ENCODE measurements around the gene AMFR.
"Not testable (repeated sequence)": the region's sequence is repeated elsewhere in the genome, so short reads cannot be mapped to it uniquely, and the experiment has no call there.

The AMFR gene

DNA sequence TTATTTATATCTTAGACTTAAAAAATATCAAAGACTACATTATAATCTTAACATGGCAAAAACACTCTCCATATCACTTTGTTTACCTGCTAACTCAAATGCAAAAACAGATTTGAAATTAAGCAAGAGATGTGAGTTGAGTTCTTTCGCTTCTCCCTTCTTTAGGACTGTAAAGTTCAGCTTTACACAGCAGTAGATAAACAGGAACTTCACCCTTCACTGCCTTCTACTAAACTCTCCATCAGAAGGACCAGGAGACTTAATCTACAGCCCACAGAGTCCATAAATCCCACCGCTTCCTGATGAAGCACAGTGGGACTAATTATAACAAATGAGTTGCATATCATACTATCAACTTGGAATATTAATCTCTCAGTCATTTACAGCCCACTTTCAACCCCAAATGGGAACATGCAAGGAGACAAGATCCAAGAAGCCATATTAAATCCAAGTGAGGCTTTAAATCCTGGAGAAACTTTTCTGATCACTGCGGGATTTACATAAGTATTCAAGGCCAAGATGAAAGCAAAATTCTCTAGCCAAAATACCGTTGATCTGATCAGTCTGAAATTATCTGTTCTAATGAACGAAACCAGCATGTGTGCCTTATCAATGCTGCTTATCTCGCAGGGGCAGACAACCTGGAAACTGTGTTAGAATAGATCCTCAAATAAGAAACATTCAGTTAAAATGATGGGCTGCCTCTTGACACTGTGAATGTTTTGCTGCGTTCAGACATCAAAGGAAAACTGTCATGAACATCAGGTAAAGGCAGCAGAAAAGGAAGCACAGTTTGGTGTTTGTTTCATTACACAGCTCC lies 1.6 kb downstream of the AMFR start:
- DNase-seq: peak in 3 of 6 experiments; percentile 7 to 35 (median 34)

DNA sequence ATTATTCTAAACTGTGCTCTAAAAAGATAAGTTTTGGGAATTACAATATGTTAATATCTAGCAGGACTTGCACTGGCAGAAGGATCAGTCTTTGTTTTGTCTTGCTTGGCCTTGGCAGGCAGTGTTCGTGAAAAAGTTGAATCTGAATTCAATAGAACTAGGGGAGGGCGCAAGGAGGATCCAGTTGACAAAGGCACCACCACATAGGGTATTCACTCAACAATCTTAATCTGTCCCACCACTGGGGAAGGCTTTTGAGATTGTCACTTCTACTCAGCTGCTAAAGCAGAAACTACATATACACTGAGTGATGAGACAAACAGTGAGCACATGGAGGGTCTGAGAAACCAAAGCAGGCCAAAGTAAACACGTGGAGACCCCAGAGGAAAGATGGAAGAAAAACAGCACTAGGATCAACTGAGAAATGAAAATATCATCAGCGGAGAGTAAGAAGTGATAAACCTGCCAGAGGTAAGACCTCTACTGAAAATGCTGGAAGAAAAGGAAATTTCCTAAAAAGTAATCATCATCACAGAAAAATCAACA lies 2.4 kb downstream of the AMFR start:
- no peak for DNase-seq

DNA sequence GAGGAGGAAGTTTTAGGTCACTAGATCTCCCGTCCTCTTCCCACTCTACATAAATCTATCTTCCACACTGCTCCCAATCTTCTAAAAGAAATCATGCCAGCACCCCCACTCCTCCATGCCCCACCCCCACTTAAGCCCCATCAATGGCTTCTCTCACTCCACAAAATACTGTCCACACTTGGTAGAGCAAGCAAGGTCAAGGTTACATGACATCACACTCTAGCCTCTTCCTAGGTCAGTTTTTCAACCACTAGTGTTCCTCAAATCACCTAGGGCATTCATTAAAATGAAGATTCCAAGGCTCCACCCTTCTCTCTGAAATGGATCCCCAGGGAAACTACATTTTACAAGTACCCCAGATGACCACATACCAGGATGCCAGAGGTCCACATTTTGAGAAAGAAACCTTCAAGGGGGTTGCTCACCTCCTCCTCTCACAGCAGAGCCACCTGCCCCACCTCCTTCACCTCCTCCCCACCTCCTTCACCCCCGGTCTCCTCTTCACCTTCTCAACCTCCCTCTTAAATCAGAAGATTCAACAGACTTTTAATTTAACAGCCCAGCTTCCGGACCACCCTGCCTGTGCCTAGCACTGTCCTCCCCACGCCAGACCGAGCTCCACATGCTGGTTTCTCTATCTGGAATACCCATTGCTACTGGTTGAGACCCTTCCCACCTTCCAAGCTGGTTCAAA lies 3.2 kb downstream of the AMFR start:
- no peak for DNase-seq

DNA sequence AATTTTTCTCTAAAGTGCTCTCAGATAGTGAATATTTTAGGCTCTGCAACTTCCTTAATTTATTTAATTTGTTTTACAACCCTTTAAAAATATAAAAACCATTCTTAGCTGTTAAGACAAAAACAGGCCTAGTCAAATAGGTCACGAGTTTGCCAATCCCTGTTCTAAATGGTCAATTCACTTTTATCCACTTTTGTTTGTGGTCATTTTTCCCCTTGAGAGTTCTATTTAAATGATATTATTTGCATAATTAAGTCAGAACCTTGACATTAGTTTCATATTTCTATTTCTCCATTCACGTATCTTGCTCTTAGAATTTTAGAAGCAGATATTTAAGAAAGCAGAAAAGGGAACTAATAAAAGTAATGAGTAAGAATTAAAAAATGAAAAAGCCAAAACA lies 4.0 kb downstream of the AMFR start:
- DNase-seq: no peak

DNA sequence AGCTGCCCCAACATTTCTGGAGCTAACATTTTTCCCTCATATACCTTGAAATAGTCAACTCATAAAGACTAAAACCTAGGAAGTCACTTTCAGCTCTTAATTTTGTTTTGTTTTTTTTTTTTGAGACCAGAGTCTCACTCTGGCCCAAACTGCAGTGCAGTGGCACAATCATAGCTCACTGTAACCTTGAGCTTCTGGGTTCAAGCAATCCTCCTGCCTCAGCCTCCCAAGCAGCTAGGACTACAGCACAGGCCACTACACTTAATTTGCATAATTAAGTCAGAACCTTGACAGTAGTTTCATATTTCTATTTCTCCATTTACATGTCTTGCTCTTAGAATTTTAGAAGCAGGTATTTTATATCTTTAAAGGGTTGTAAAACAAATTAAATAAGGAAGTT lies 4.7 kb downstream of the AMFR start:
- DNase-seq: no peak

DNA sequence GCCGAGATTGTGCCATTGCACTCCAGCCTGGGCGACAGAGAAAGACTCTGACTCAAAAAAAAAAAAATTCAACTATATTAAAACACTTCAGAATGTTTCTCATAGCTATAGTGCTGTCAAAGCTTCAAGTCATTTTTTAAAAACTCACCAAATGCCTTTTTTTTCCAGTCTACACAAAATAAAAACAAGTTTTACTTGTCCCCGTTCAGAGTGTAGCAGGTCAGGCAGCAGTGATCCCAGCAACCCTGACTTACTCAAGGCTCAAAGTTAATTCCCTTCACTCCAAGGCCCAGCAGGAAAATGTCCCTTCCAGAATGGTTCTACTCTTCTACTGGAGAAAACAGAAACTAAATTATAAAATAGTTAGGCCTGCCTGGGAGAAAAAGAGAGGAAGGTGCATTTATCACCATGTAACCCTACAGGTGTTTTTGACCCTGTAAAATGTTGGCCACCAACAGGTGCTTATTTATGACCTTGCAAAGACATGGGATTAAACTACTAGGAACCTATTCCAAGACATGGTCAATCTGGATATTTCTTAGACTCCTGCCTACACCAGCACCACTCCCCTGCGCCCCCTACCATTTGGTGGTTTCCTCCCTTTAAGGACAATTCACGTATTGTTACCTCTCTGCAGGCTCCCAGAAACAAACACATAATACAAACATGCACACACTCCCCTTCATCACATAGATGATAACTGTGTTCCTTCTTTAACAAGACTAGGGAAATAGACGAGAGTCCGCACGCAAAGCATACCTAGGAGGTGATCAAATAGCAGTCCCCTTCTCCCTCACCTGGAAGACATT lies 5.4 kb downstream of the AMFR start:
- DNase-seq: no peak

DNA sequence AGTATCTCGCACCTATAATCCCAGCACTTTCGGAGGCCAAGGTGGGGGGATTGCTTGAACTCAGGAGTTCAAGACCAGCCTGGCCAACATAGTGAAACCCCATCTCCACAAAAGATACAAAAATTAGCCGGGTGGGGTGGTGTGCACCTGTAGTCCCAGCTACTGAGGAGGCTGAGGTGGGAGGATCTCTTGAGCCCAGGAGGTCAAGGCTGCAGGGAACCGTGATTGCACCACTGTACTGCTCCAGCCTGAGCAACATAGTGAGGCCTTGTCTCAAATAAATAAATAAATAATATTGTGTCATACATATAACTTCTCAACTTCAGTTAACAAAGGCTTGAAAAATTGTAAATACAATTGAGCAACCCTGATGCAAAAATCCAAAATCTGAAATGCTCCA lies 8.2 kb downstream of the AMFR start:
- no peak for DNase-seq

DNA sequence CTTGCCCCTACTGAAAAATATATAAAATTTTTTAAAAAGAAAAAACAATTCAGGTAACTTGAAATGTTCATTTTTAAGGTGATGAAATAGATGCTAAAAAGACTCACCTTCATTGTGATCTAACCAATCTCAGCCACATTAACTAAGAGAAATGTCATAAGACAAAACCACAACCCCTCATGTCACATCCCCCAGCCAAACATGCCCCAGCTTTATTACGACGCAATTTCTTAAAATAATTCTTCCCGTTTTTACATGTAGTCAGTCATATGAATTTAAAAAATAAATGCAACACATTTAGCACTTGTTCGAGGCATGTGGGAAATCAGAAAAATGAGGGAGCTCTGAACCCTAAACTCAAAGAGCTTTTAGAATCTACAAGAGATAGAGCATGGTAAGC lies 9.5 kb downstream of the AMFR start:
- no peak for DNase-seq

DNA sequence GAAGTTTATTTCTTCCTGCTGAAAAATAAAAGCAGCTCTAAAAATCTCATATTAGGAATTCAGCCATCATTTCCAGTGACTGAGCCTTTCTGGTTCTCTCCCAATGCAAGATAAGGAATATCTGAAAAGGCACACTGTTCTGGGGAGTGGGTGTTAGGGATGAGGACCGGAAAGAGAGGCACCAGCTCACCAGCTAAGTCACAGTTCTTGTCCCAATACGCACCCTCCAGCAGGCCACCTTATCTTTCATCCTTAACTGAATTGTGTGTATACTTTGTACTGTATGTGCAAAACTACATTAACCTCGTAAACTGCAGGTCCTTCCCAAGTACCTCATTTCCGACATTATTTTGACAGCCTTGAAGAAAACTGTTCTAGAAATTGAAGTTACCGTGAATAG lies 11.0 kb downstream of the AMFR start:
- DNase-seq: no peak

DNA sequence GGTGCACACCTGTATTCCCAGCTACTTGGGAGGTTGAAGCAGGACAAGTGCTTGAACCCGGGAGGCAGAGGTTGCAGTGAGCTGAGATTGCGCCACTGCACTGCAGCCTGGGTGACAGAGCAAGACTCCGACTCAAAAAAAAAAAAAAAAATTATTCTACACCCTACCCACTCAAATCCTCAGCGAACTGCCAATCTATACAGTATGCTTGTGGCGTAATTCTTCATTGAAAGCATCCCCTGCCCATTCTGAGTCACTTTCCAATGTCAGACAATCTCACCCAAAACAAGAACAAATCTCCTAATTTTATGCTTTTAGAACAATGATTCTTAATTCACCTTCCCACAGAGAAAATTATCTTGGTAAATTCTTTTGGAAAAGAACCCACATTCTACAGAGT lies 12.0 kb downstream of the AMFR start:
- DNase-seq: no peak

DNA sequence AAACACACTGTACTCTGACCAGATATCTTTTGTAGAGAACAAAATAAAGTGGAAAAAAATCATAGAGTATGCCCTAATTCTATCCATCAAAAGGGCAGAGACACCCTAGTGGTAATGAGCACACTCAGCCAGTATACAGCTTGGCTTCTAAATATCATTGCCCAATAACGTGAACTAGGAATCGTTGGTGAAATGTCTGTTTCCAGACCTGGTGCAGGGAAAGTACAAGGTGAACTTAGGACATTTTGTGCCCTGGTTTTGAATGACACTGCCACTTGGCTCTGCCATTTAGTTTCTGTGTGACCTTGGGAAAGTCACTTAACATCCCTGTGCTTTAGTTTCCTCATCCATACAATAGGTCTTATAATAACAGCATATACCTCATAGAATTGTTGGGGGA lies 13.7 kb downstream of the AMFR start:
- DNase-seq: no peak

DNA sequence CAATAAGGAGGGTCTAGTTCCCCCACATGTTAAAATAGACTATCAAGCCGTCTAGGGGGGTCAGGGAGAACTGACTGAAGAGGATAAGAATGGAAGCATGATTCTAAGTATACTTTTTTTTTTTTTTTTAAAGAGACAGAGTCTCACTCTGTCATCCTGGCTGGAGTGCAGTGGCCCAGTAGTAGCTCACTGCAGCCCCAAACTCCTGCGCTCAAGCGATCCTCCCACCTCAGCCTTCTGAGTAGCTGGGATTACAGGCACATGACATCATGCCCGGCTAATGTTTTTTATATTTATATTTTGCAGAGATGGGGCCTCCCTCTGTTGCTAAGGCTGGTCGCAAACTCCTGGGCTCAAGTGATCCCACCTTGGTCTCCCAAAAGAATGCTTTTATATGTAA lies 14.2 kb downstream of the AMFR start:
- DNase-seq: no peak

DNA sequence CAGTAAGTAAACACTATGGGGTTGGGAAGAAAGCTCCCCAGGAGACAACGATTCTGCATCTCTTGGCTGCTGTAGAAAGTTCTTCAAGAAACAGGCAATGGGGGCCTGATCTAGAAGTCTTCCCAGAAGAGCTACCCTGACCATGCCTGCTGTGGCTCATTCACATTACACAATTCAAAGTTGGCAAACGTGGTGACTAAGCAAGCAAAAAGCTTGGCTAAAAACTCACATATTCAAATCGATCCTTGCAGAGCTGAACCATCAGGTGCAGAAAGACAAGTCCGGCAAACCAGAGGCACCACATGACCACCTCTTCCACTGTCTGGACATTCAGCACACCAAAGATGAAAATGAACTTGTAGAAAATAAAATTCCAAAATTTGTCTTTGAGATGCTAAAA lies 16.1 kb downstream of the AMFR start:
- DNase-seq: no peak

DNA sequence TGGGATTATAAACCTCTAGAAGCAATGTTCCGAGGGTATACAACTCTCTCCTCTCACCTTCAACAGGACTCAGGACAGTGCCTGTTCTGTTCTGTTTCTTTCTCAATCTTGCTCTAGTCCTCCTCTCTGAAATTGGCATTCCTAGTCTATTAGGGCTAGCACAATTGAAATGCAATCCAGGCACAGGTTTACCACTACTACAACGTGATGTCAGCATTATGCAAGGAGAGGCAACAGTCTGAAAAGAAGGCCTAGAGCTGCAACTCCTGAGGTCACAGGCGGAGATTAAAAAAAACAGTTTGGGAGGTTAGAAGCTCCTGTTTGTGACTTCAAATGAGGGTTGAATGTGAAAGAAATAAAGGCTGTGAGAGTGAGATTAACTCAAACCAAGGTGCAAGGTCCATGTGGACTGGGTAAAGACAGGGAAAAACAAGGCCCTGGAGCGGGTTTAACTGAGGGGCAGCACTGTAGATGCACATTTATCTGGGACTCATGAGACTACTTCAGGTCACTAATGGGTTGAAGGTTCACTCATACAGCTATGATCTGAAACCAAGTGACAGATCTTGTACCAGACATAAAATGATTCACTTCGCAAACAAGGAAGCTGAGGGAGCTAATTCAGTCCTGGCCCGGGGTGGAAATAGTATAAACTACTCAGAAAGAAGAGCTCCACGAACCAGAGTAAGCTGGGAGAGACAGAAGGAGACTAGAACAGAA lies 16.8 kb downstream of the AMFR start:
- no peak for DNase-seq

DNA sequence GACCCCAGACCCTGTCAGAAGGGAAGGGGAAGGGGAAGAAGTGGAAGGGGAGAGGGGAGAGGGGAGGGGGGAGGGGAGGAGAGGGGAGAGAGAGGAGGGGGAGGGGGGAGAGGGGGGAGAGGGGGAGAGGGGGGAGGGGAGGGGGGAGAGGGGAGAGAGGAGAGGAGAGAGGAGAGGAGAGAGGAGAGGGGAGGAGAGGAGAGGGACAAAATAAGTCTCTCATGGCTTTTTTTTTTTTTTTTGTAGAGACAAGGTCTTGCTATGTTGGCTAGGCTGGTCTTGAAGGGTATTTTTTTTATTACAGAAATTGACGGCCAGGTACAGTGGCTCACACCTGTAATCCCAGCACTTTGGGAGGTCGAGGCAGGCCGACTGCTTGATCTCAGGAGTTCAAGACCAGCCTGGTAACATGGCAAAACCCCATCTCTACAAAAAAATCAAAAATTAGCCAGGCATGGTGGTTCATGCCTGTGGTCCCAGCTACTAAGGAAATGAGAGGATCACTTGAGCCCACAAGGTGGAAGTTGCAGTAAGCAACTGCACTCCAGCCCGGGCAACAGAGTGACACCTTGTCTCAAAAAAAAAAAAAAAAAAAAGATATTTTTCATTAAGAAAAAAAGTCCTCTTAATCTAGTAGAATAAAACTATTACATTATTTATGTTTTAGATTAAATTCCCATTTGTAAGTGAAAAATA lies 19.2 kb downstream of the AMFR start:
- DNase-seq: no peak

DNA sequence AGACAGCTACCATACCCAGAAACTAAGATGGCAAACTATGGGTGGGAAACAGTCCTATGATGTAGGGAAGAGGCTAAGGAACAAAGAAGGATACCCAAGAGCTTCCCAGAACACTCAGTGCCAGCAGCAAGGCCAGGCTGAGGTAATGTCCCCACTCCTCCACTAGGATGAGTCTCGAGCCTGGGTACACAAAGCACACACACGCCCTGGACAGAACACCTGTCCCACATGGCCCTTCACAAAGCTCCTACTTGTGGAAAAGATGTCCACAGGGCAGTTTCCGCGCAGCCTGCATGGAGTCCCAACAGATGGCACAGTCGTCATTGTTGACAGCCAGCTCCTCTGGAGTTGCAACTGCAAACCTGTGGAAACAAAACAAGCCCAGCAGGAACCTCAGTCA lies 23.9 kb downstream of the AMFR start:
- peak in 1 of 6 experiments; percentile 3 for DNase-seq

DNA sequence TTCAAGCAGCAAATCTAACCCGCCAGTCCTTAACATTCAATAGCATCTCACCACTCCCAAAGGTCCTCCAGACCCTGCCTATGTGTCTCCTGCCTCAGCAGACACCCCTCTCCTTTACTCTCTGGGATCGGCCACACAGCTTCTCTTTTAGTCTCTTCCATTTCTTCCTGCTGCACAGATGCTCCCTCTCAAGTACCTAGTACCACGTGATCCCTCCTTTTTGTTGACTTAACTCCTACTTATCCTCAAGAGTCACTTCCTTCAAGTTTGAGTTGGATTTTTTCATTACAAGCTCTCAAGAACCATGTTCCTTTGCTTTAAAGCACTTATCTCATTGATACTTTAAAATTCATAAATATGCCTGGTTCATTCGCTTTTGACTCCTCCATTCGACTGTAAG lies 24.9 kb downstream of the AMFR start:
- DNase-seq: no peak

DNA sequence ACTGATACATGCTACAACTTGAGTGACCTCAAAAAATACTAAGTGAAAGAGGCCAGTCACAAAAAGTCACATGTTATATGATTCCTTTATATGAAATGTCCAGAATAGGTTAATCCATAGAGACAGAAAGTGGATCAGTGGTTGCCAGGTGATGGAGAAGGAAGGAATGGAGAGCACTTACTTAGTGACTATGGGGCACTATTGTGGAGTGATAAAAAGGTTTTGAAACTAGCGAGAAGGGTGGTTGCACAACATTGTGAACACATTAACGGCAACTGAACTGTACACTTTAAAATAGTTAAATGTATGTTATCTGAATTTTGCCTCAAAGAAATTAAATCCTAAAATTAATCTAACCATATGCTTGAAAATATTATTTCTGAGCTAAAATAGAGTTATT lies 25.9 kb downstream of the AMFR start:
- no peak for DNase-seq

DNA sequence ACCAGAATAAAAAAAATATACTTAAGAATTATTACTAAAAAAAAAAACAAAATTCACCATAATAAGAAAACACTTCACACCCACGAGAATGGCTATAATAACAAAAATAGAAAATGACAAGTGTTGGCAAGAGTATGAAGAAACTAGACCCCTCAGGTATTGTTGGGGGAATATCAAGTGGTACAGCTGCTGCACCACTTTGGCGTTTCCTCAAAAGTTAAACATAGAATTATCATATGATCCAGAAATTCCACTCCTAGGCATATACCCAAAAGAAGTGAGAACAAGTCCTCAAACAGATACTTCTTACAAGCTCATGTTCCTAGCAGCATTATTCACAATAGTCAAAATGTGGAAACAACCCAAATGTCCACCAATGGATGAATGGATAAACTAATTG lies 26.3 kb downstream of the AMFR start:
- DNase-seq: no peak

DNA sequence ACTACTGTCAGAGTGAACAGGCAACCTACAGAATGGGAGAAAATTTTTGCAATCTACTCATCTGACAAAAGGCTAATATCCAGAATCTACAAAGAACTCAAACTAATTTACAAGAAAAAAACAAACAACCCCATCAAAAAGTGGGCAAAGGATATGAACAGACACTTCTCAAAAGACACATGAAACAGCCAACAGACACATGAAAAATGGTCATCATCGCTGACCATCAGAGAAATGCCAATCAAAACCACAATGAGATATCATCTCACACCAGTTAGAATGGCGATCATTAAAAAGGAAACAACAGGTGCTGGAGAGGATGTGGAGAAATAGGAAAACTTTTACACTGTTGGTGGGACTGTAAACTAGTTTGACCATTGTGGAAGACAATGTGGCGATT lies 28.6 kb downstream of the AMFR start:
- not testable (repeated sequence) for DNase-seq

DNA sequence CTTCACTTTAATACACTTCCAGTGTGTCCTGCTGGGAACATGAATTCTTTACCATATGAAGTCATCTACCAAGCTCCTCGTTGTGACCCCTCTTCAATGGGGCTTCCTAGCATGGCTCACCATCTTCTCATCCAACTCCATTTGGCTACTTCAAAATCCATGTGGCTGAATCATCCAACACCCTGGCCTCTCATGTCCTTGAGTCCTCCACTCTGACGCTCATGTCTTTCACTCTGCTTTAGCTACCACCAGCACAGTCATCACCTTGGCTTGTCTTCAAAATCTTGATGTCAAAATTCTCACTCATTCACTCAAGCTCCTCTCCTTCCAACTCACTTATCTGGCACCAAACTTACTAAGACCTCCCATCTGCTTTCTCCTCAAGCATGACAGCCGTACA lies 35.8 kb downstream of the AMFR start:
- DNase-seq: no peak

DNA sequence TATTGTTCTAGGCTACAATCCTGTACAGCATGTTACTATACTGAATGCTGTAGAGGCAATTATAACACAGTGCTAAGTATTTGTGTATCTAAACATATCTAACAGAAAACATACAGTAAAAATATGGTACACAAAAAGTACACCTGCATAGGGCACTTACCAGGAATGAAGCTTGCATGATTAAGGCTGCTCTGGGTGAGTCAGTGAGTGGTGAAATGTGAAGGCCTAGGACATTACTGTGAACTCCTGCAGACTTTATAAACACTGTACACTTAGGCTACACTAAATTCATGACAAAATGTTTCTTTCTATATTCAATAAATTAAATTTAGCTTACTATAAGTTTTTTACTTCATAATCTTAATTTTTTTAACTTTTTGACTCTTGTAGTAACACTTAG lies 37.1 kb downstream of the AMFR start:
- DNase-seq: no peak
